Measurements from ENCODE around the gene MPPED2. TPM values are rescaled to one million over a fixed set of nuclear protein-coding genes. Genes with fewer than 3 reads are reported as not detected.

MPPED2 gene
- total and polyA plus RNA-seq, 2 experiments from 2014 or later, result 7.0 to 7.6 TPM

- H3K9me2 ChIP-seq (replicated peaks; ENCODE audit: insufficient read depth), result no peaks in the 10 kb centered on the region
- H4K20me1 ChIP-seq (ENCODE audit: insufficient read depth, poor library complexity, severe bottlenecking), result no peaks in the 10 kb centered on the region
- no peaks in the 10 kb centered on the region for H3K36me3 ChIP-seq (replicated peaks; ENCODE audit: insufficient read depth, low read depth)
- H3K4me1 ChIP-seq (ENCODE audit: insufficient read depth), result peaks cover 23% of the 10 kb centered on the region
- TF ChIP-seq CTCF (IDR thresholded peaks at IDR 0.05; ENCODE audit: poor library complexity) (no peak), EZH2 (IDR thresholded peaks at IDR 0.05; ENCODE audit: borderline replicate concordance) (no peak), EZH2phosphoT487 (IDR thresholded peaks at IDR 0.05; ENCODE audit: low read depth, severe bottlenecking, unreplicated experiment) (no peak)
- no peaks in the 10 kb centered on the region for H3K27me3 ChIP-seq
- H3K27ac ChIP-seq, result no peak overlapping the region
- H3K4me2 ChIP-seq, result no peak overlapping the region
- H3K9me3 ChIP-seq (ENCODE audit: low read depth), result no peaks in the 10 kb centered on the region
- DNase-seq (ENCODE audit: low spot score), result no peak
- no peak overlapping the region for H2AFZ ChIP-seq
- H3K79me2 ChIP-seq, result no peaks in the 10 kb centered on the region
- 45% methylated on average over 8 of the region's 8 CpGs for WGBS (ENCODE audit: low lambda C conversion rate, missing lambda C conversion rate)
- H3K4me3 ChIP-seq, result no peak overlapping the region
These were observed 17.2 kb downstream of the MPPED2 start for GRCh38 chr11:30568931-30569330.

GRCh38 chr11:30567644-30568043, 18.5 kb downstream of the MPPED2 start:
- peak overlapping the region; percentile 6 for H3K4me2 ChIP-seq
- peaks cover 23% of the 10 kb centered on the region for H3K4me1 ChIP-seq (ENCODE audit: insufficient read depth)
- no peaks in the 10 kb centered on the region for H3K27me3 ChIP-seq
- DNase-seq (ENCODE audit: low spot score), result no peak
- no peaks in the 10 kb centered on the region for H3K36me3 ChIP-seq (replicated peaks; ENCODE audit: insufficient read depth, low read depth)
- H3K79me2 ChIP-seq, result no peaks in the 10 kb centered on the region
- H3K9me2 ChIP-seq (replicated peaks; ENCODE audit: insufficient read depth), result no peaks in the 10 kb centered on the region
- no peak overlapping the region for H2AFZ ChIP-seq
- no peak for TF ChIP-seq CTCF (IDR thresholded peaks at IDR 0.05; ENCODE audit: poor library complexity)
- TF ChIP-seq EZH2 (IDR thresholded peaks at IDR 0.05; ENCODE audit: borderline replicate concordance), result no peak
- no peak for TF ChIP-seq EZH2phosphoT487 (IDR thresholded peaks at IDR 0.05; ENCODE audit: low read depth, severe bottlenecking, unreplicated experiment)
- H4K20me1 ChIP-seq (ENCODE audit: insufficient read depth, poor library complexity, severe bottlenecking), result no peaks in the 10 kb centered on the region
- H3K27ac ChIP-seq, result peak overlapping the region; percentile 20
- WGBS (ENCODE audit: low lambda C conversion rate, missing lambda C conversion rate), result 72% methylated on average over 1 of the region's 1 CpG
- no peak overlapping the region for H3K4me3 ChIP-seq
- no peaks in the 10 kb centered on the region for H3K9me3 ChIP-seq (ENCODE audit: low read depth)

GRCh38 chr11:30567120-30567519, 19.0 kb downstream of the MPPED2 start:
- H3K79me2 ChIP-seq, result no peaks in the 10 kb centered on the region
- peak overlapping the region; percentile 6 for H3K4me2 ChIP-seq
- TF ChIP-seq CTCF (IDR thresholded peaks at IDR 0.05; ENCODE audit: poor library complexity), result no peak
- TF ChIP-seq EZH2phosphoT487 (IDR thresholded peaks at IDR 0.05; ENCODE audit: low read depth, severe bottlenecking, unreplicated experiment), result no peak
- TF ChIP-seq EZH2 (IDR thresholded peaks at IDR 0.05; ENCODE audit: borderline replicate concordance), result no peak
- no peaks in the 10 kb centered on the region for H3K9me3 ChIP-seq (ENCODE audit: low read depth)
- DNase-seq (ENCODE audit: low spot score), result no peak
- no peaks in the 10 kb centered on the region for H3K27me3 ChIP-seq
- peak overlapping the region; percentile 20 for H3K27ac ChIP-seq
- H3K9me2 ChIP-seq (replicated peaks; ENCODE audit: insufficient read depth), result no peaks in the 10 kb centered on the region
- no peaks in the 10 kb centered on the region for H3K36me3 ChIP-seq (replicated peaks; ENCODE audit: insufficient read depth, low read depth)
- 49% methylated on average over 5 of the region's 5 CpGs for WGBS (ENCODE audit: low lambda C conversion rate, missing lambda C conversion rate)
- no peak overlapping the region for H2AFZ ChIP-seq
- H4K20me1 ChIP-seq (ENCODE audit: insufficient read depth, poor library complexity, severe bottlenecking), result no peaks in the 10 kb centered on the region
- peaks cover 23% of the 10 kb centered on the region for H3K4me1 ChIP-seq (ENCODE audit: insufficient read depth)
- no peak overlapping the region for H3K4me3 ChIP-seq

GRCh38 chr11:30566482-30566881, 19.7 kb downstream of the MPPED2 start:
- no peak overlapping the region for H3K4me2 ChIP-seq
- no peaks in the 10 kb centered on the region for H3K9me2 ChIP-seq (replicated peaks; ENCODE audit: insufficient read depth)
- H3K36me3 ChIP-seq (replicated peaks; ENCODE audit: insufficient read depth, low read depth), result no peaks in the 10 kb centered on the region
- TF ChIP-seq EZH2phosphoT487 (IDR thresholded peaks at IDR 0.05; ENCODE audit: low read depth, severe bottlenecking, unreplicated experiment) (no peak), EZH2 (IDR thresholded peaks at IDR 0.05; ENCODE audit: borderline replicate concordance) (no peak), CTCF (IDR thresholded peaks at IDR 0.05; ENCODE audit: poor library complexity) (no peak)
- H3K4me1 ChIP-seq (ENCODE audit: insufficient read depth), result peaks cover 23% of the 10 kb centered on the region
- H3K27ac ChIP-seq, result peak overlapping the region; percentile 2
- no peak overlapping the region for H3K4me3 ChIP-seq
- H4K20me1 ChIP-seq (ENCODE audit: insufficient read depth, poor library complexity, severe bottlenecking), result no peaks in the 10 kb centered on the region
- DNase-seq (ENCODE audit: low spot score), result no peak
- 86% methylated on average over 3 of the region's 3 CpGs for WGBS (ENCODE audit: low lambda C conversion rate, missing lambda C conversion rate)
- no peak overlapping the region for H2AFZ ChIP-seq
- no peaks in the 10 kb centered on the region for H3K79me2 ChIP-seq
- no peaks in the 10 kb centered on the region for H3K27me3 ChIP-seq
- no peaks in the 10 kb centered on the region for H3K9me3 ChIP-seq (ENCODE audit: low read depth)

All from hepatocyte (in vitro differentiated cells).